NB4 (cell line): ENCODE measurements around the gene KLHL13.

Source experiments
- CTCF ChIP-seq: IDR thresholded peaks from one replicate; pipeline ENCODE4 v1.5.1; 2012; ENCODE audit warnings: low read depth, low read length
- MAX ChIP-seq: IDR thresholded peaks from 2 replicates; pipeline ENCODE4 v1.6.1; 2011; ENCODE audit warnings: low read depth, low read length
- MYC ChIP-seq: IDR thresholded peaks from 2 replicates; pipeline ENCODE4 v1.6.1; 2011; ENCODE audit warnings: low read depth, low read length
- POLR2A ChIP-seq: IDR thresholded peaks from 2 replicates; pipeline ENCODE4 v1.6.1; 2011; ENCODE audit warnings: mild to moderate bottlenecking; ENCODE audit not compliant: insufficient read length; ENCODE audit errors: extremely low read depth

GRCh38 chrX:118128724-118129123, 12.1 kb upstream of the KLHL13 start:
- TF ChIP-seq CTCF = no peak
- no peak for TF ChIP-seq POLR2A
- TF ChIP-seq MAX = no peak
- no peak for TF ChIP-seq MYC
